NCI-H510A treated with DMSO at 0.1 percent for 48 hours (cell line): ENCODE data around the gene CLASP1.
"Not testable (repeated sequence)": the region's sequence is repeated elsewhere in the genome, so short reads cannot be mapped to it uniquely, and the experiment has no call there.

Experiments used
- DNase-seq: peaks from one replicate; lab custom pipeline; 2025; lab: John Stamatoyannopoulos, UW

CLASP1 gene

GRCh38 chr2:121579309-121579708, 70.0 kb downstream of the CLASP1 start:
- DNase-seq: no peak

- DNase-seq: no peak
Observed at GRCh38 chr2:121577381-121577780, 71.9 kb downstream of the CLASP1 start.

GRCh38 chr2:121576263-121576662, 73.0 kb downstream of the CLASP1 start:
- DNase-seq: no peak

GRCh38 chr2:121575800-121576199, 73.5 kb downstream of the CLASP1 start:
- no peak for DNase-seq

GRCh38 chr2:121570667-121571055, 78.6 kb downstream of the CLASP1 start:
- no peak for DNase-seq

GRCh38 chr2:121570036-121570666, 79.1 kb downstream of the CLASP1 start:
- no peak for DNase-seq

- peak; percentile 21 for DNase-seq
Observed at GRCh38 chr2:121567957-121568409, 81.3 kb downstream of the CLASP1 start.

GRCh38 chr2:121567452-121567851, 81.8 kb downstream of the CLASP1 start:
- DNase-seq: no peak

GRCh38 chr2:121565389-121566250, 83.6 kb downstream of the CLASP1 start:
- DNase-seq: peak; percentile 57

- DNase-seq: no peak
Observed at GRCh38 chr2:121564905-121565304, 84.4 kb downstream of the CLASP1 start.

- not testable (repeated sequence) for DNase-seq
Observed at GRCh38 chr2:121563754-121564153, 85.5 kb downstream of the CLASP1 start.

- DNase-seq: no peak
Observed at GRCh38 chr2:121562269-121563176, 86.7 kb downstream of the CLASP1 start.

- no peak for DNase-seq
Observed at GRCh38 chr2:121561617-121562268, 87.5 kb downstream of the CLASP1 start.

- DNase-seq: no peak
Observed at GRCh38 chr2:121558329-121558728, 90.9 kb downstream of the CLASP1 start.

- no peak for DNase-seq
Observed at GRCh38 chr2:121555008-121555407, 94.3 kb downstream of the CLASP1 start.

- DNase-seq: not testable (repeated sequence)
Observed at GRCh38 chr2:121552477-121553180, 96.6 kb downstream of the CLASP1 start.

GRCh38 chr2:121550669-121551068, 98.6 kb downstream of the CLASP1 start:
- no peak for DNase-seq

GRCh38 chr2:121547646-121548045, 101.6 kb downstream of the CLASP1 start:
- no peak for DNase-seq

- no peak for DNase-seq
Observed at GRCh38 chr2:121545913-121546312, 103.3 kb downstream of the CLASP1 start.

GRCh38 chr2:121545257-121545656, 104.0 kb downstream of the CLASP1 start:
- DNase-seq: no peak

- DNase-seq: no peak
Observed at GRCh38 chr2:121541495-121541894, 107.8 kb downstream of the CLASP1 start.
